ENCODE measurements around the gene RPL7A. TPM values are rescaled to one million over a fixed set of nuclear protein-coding genes. Genes with fewer than 3 reads are reported as not detected.

RPL7A gene
- total and polyA plus RNA-seq, 2 of the 4 experiments (the other 2 are of a cell fraction), result 3,220 to 4,096 TPM

DNA sequence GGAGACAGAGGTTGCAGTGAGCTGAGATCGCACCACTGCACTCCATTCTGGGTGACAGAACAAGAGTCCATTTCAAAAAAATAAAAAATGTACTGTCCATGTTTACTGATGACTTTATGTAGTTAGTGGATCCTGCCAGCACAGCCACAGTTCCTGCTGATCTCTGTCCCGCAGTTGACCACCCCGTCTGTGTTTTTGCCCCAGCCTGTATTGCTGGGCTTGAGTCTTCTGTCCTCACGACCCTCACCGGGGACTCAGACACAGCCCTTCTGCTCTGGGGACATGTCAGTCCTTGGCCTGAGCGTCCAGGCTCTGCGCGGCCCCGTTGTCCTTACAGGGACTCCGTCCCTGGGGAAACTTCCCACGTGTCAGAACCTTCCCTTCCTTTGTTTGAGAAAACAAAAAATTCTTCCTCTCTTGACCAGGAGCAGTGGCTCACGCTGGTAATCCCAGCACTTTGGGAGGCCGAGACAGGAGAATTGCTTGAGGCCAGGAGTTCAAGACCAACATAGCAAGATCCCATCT is 26.5 kb upstream of the RPL7A start:
- ChIA-PET POLR2A (ENCODE audit: unreplicated experiment) (no interaction called here), CTCF (no interaction called here)
- no peaks in the 10 kb centered on the region for H3K9me1 ChIP-seq (ENCODE audit: insufficient read depth, low read length)
- no peak overlapping the region for H2BK20ac ChIP-seq (ENCODE audit: low read depth, low read length)
- H3K4me2 ChIP-seq (ENCODE audit: low read depth, low read length), result no peak overlapping the region
- no peak overlapping the region for H3K14ac ChIP-seq (replicated peaks; ENCODE audit: low read depth, low read length)
- peaks cover 21% of the 10 kb centered on the region for H3K27me3 ChIP-seq (ENCODE audit: control insufficient read depth, insufficient read depth, low read length)
- H3K9me3 ChIP-seq (ENCODE audit: control insufficient read depth, insufficient read depth, low read length), result no peaks in the 10 kb centered on the region
- H2BK120ac ChIP-seq (ENCODE audit: low read depth, low read length), result no peak overlapping the region
- ATAC-seq (ENCODE audit: low read depth) (no peak), DNase-seq (no peak)
- no peaks in the 10 kb centered on the region for H3K79me1 ChIP-seq (ENCODE audit: low read depth in 1 of 2, low read length in 2 of 2)
- no peaks in the 10 kb centered on the region for H3K4me1 ChIP-seq (ENCODE audit: control insufficient read depth, insufficient read depth, low read length)
- TF ChIP-seq NFE2L2 (IDR thresholded peaks at IDR 0.05; ENCODE audit: low read depth, low read length) (no peak), CEBPB (IDR thresholded peaks at IDR 0.05; ENCODE audit: low read depth, low read length) (no peak), RCOR1 (IDR thresholded peaks at IDR 0.05; ENCODE audit: insufficient replicate concordance, low read length) (no peak), MXI1 (IDR thresholded peaks at IDR 0.05; ENCODE audit: borderline replicate concordance, low read depth, low read length) (no peak), RAD21 (IDR thresholded peaks at IDR 0.05; ENCODE audit: low read length) (no peak), SMC3 (IDR thresholded peaks at IDR 0.05; ENCODE audit: low read depth, low read length) (no peak), RFX5 (IDR thresholded peaks at IDR 0.05; ENCODE audit: low read depth, low read length) (no peak), BHLHE40 (IDR thresholded peaks at IDR 0.05; ENCODE audit: low read depth, low read length) (no peak), FOS (IDR thresholded peaks at IDR 0.05; ENCODE audit: low read depth, low read length) (no peak)
- TF ChIP-seq, protein P1, sequence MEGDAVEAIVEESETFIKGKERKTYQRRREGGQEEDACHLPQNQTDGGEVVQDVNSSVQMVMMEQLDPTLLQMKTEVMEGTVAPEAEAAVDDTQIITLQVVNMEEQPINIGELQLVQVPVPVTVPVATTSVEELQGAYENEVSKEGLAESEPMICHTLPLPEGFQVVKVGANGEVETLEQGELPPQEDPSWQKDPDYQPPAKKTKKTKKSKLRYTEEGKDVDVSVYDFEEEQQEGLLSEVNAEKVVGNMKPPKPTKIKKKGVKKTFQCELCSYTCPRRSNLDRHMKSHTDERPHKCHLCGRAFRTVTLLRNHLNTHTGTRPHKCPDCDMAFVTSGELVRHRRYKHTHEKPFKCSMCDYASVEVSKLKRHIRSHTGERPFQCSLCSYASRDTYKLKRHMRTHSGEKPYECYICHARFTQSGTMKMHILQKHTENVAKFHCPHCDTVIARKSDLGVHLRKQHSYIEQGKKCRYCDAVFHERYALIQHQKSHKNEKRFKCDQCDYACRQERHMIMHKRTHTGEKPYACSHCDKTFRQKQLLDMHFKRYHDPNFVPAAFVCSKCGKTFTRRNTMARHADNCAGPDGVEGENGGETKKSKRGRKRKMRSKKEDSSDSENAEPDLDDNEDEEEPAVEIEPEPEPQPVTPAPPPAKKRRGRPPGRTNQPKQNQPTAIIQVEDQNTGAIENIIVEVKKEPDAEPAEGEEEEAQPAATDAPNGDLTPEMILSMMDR (conservative IDR thresholded peaks at IDR 0.05; ENCODE audit: low read depth, low read length), result no peak
- TF ChIP-seq, protein P2, sequence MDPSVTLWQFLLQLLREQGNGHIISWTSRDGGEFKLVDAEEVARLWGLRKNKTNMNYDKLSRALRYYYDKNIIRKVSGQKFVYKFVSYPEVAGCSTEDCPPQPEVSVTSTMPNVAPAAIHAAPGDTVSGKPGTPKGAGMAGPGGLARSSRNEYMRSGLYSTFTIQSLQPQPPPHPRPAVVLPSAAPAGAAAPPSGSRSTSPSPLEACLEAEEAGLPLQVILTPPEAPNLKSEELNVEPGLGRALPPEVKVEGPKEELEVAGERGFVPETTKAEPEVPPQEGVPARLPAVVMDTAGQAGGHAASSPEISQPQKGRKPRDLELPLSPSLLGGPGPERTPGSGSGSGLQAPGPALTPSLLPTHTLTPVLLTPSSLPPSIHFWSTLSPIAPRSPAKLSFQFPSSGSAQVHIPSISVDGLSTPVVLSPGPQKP (IDR thresholded peaks at IDR 0.05; ENCODE audit: borderline replicate concordance, low read depth, low read length), result no peak
- TF ChIP-seq, protein P3, sequence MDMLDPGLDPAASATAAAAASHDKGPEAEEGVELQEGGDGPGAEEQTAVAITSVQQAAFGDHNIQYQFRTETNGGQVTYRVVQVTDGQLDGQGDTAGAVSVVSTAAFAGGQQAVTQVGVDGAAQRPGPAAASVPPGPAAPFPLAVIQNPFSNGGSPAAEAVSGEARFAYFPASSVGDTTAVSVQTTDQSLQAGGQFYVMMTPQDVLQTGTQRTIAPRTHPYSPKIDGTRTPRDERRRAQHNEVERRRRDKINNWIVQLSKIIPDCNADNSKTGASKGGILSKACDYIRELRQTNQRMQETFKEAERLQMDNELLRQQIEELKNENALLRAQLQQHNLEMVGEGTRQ (IDR thresholded peaks at IDR 0.05; ENCODE audit: low read depth, low read length), result no peak
- H4K91ac ChIP-seq (ENCODE audit: insufficient read depth, low read depth, low read length), result no peak overlapping the region
- no peaks in the 10 kb centered on the region for H3K36me3 ChIP-seq (ENCODE audit: control insufficient read depth, insufficient read depth, low read length)
- H3K18ac ChIP-seq (ENCODE audit: low read depth, low read length), result no peak overlapping the region
- H3K56ac ChIP-seq (ENCODE audit: extremely low read depth, insufficient read depth, low read length), result no peak overlapping the region
- in situ Hi-C loops (cut with MboI; ENCODE audit: low sequenced_read_pairs) (no loop called here), dilution Hi-C loops (cut with HindIII; ENCODE audit: low sequenced_read_pairs, unreplicated experiment) (no loop called here), intact Hi-C loops (cut with micrococcal nuclease) (no loop called here)
- no peaks in the 10 kb centered on the region for H4K20me1 ChIP-seq (ENCODE audit: insufficient read depth, low read length)
- no peak overlapping the region for H3K4me3 ChIP-seq (ENCODE audit: insufficient read depth, low read depth, low read length)
- 97% methylated on average over 7 of the region's 13 CpGs; no CpG with 5 or more reads in 1 of the 2 experiments for WGBS, 2 experiments (ENCODE audit: extremely low coverage in 2 of 2, insufficient read length in 1 of 2)
- H3K4ac ChIP-seq (ENCODE audit: low read depth, low read length), result no peak overlapping the region
- H3K9ac ChIP-seq (ENCODE audit: low read depth, low read length), result no peak overlapping the region
- no peak overlapping the region for H2BK15ac ChIP-seq (ENCODE audit: low read depth, low read length)
- no peak overlapping the region for H3K27ac ChIP-seq (ENCODE audit: insufficient read depth, low read length)
- H2BK5ac ChIP-seq (ENCODE audit: low read depth, low read length, poor library complexity, severe bottlenecking), result no peak overlapping the region
- no peak overlapping the region for H4K5ac ChIP-seq (ENCODE audit: low read depth, low read length)
- H3K23ac ChIP-seq (ENCODE audit: low read depth, low read length), result no peak overlapping the region
- no peak overlapping the region for H2AK5ac ChIP-seq (ENCODE audit: low read depth, low read length)
- H4K8ac ChIP-seq (ENCODE audit: low read depth in 2 of 2, low read length in 2 of 2), result no peak overlapping the region
- H2AFZ ChIP-seq (replicated peaks; ENCODE audit: low read length, poor library complexity), result no peak overlapping the region
- BruUV-seq (replicated peaks), result no TSS peak
- no peak overlapping the region for H2AK9ac ChIP-seq (replicated peaks; ENCODE audit: low read depth, low read length, poor library complexity)

All from IMR-90 (cell line).